GM12878 (cell line): ENCODE measurements around the gene PLA2G10. TPM values are rescaled to one million over a fixed set of nuclear protein-coding genes. Genes with fewer than 3 reads are reported as not detected.

Source experiments
- BCL11A ChIP-seq: IDR thresholded peaks from 2 replicates; pipeline ENCODE4 v1.6.1; 2011; ENCODE audit warnings: low read depth, low read length
- BHLHE40 ChIP-seq, 2 experiments: fragments of 450-650 bp in 1 of 2; IDR thresholded peaks; 2 replicates each; pipeline ENCODE4 v1.6.1; 2011 to 2017; ENCODE audit warnings: low read depth in 2 of 2, borderline replicate concordance in 1 of 2, improper control_type of control experiment in 1 of 2, low read length in 1 of 2, mild to moderate bottlenecking in 1 of 2
- CBX3 ChIP-seq: fragments of 200-600 bp; sonication (generic); IDR thresholded peaks from 2 replicates; pipeline ENCODE4 v1.6.1; 2016; ENCODE audit warnings: low read depth, borderline replicate concordance
- CHD1 ChIP-seq: IDR thresholded peaks from 2 replicates; pipeline ENCODE4 v1.6.1; 2012; ENCODE audit warnings: low read depth, low read length, improper control_type of control experiment
- CHD4 ChIP-seq: fragments of 200-600 bp; sonication (generic); IDR thresholded peaks from 2 replicates; pipeline ENCODE4 v1.6.1; 2016; ENCODE audit warnings: mild to moderate bottlenecking
- E2F8 ChIP-seq: fragments of 450-650 bp; IDR thresholded peaks from 2 replicates; pipeline ENCODE4 v1.6.1; 2018; ENCODE audit warnings: mild to moderate bottlenecking, low read depth, moderate library complexity; ENCODE audit not compliant: partially characterized antibody
- EGR1 ChIP-seq, 2 experiments: IDR thresholded peaks; 1 replicate in 1 of 2; 2 replicates in 1 of 2; pipeline ENCODE4 v1.6.1; 2011 to 2012; ENCODE audit warnings: low read depth in 2 of 2, low read length in 2 of 2, borderline replicate concordance in 1 of 2, mild to moderate bottlenecking in 1 of 2, moderate library complexity in 1 of 2
- ELK1 ChIP-seq: IDR thresholded peaks from 2 replicates; pipeline ENCODE4 v1.6.1; 2012; ENCODE audit warnings: low read depth, low read length, improper control_type of control experiment
- EP300 ChIP-seq, 2 experiments: fragments of 150-350 bp in 1 of 2; IDR thresholded peaks; 2 replicates each; pipeline ENCODE4 v1.6.1; 2011 to 2012; ENCODE audit warnings: low read depth in 2 of 2, low read length in 2 of 2, borderline replicate concordance in 1 of 2, improper control_type of control experiment in 1 of 2, inconsistent platforms in 1 of 2; ENCODE audit not compliant: control insufficient read depth in 1 of 2
- JUNB ChIP-seq: IDR thresholded peaks from 2 replicates; pipeline ENCODE4 v1.6.1; 2016; ENCODE audit warnings: antibody characterized with exemption, mild to moderate bottlenecking
- MEF2A ChIP-seq: IDR thresholded peaks from 2 replicates; pipeline ENCODE4 v1.6.1; 2011; ENCODE audit warnings: low read depth, mild to moderate bottlenecking, low read length, moderate library complexity; ENCODE audit not compliant: insufficient read depth
- MTA3 ChIP-seq: IDR thresholded peaks from 2 replicates; pipeline ENCODE4 v1.6.1; 2012; ENCODE audit warnings: low read length, inconsistent platforms, borderline replicate concordance
- MYB ChIP-seq: fragments of 150-350 bp; IDR thresholded peaks from 2 replicates; pipeline ENCODE4 v1.6.1; 2014; ENCODE audit warnings: mild to moderate bottlenecking, low read depth, low read length, borderline replicate concordance
- NFYB ChIP-seq: IDR thresholded peaks from 2 replicates; pipeline ENCODE4 v1.6.1; 2011; ENCODE audit warnings: low read depth, mild to moderate bottlenecking, low read length, improper control_type of control experiment, moderate library complexity; ENCODE audit not compliant: insufficient read depth
- PAX5 ChIP-seq: IDR thresholded peaks from 2 replicates; pipeline ENCODE4 v1.6.1; 2011; ENCODE audit warnings: low read depth, low read length, borderline replicate concordance
- PAX8 ChIP-seq: fragments of 450-650 bp; IDR thresholded peaks from 2 replicates; pipeline ENCODE4 v1.6.1; 2017; ENCODE audit warnings: mild to moderate bottlenecking, moderate library complexity
- PRDM15 ChIP-seq: fragments of 450-650 bp; formaldehyde crosslinking; IDR thresholded peaks from 2 replicates; pipeline ENCODE4 v1.4.0; 2020; ENCODE audit warnings: mild to moderate bottlenecking, moderate library complexity
- SIX5 ChIP-seq: IDR thresholded peaks from 2 replicates; pipeline ENCODE4 v1.6.1; 2011; ENCODE audit warnings: mild to moderate bottlenecking, low read depth, low read length, moderate library complexity; ENCODE audit not compliant: severe bottlenecking
- SMAD5 ChIP-seq: IDR thresholded peaks from 2 replicates; pipeline ENCODE4 v1.6.1; 2016; ENCODE audit warnings: antibody characterized with exemption, low read depth
- SUZ12 ChIP-seq: fragments of 200-600 bp; sonication (generic); IDR thresholded peaks from one replicate; pipeline ENCODE4 v1.6.1; 2018; ENCODE audit warnings: antibody characterized with exemption, mild to moderate bottlenecking; ENCODE audit not compliant: unreplicated experiment
- YBX1 ChIP-seq: fragments of 450-650 bp; IDR thresholded peaks from 2 replicates; pipeline ENCODE4 v1.6.1; 2016; ENCODE audit warnings: antibody characterized with exemption
- polyA plus RNA-seq, 11 experiments: library from polyadenylated mRNA; depleted of rRNA in 4 of 11; unstranded in 6 of 11; stranded (reverse) in 5 of 11; fragments of >200 nt; fragmentation: Nextera tagmentation in 4 of 11; fragmentation: Illumina TruSeq in 1 of 11; extraction: Ambion mirVana in 4 of 11; extraction: Trizol in 1 of 11; gene quantifications; 1 replicate in 1 of 11; 2 replicates in 10 of 11; pipeline versions ENCODE4 v1.2.1 to v1.2.3, GENCODE V29; 2011 to 2016; ENCODE audit warnings: inconsistent platforms in 2 of 11, missing spikeins in 2 of 11, low read depth in 1 of 11
- total RNA-seq, 4 experiments: library from RNA; depleted of rRNA in 3 of 4; stranded (reverse); fragments of >200 nt in 3 of 4; fragmentation: Illumina TruSeq in 1 of 4; extraction: Trizol in 1 of 4; gene quantifications; 2 replicates each; pipeline versions ENCODE4 v1.2.1 to v1.2.3, GENCODE V29; 2013 to 2021
- TF ChIP-seq, protein P1 (sequence below): IDR thresholded peaks from 2 replicates; pipeline ENCODE4 v1.6.1; 2012; ENCODE audit warnings: low read length, inconsistent platforms

Gene PLA2G10
- total and polyA plus RNA-seq, 10 of the 15 experiments (the other 5 are each of a cell fraction or from before 2014, with no cell fraction given) = not detected

DNA sequence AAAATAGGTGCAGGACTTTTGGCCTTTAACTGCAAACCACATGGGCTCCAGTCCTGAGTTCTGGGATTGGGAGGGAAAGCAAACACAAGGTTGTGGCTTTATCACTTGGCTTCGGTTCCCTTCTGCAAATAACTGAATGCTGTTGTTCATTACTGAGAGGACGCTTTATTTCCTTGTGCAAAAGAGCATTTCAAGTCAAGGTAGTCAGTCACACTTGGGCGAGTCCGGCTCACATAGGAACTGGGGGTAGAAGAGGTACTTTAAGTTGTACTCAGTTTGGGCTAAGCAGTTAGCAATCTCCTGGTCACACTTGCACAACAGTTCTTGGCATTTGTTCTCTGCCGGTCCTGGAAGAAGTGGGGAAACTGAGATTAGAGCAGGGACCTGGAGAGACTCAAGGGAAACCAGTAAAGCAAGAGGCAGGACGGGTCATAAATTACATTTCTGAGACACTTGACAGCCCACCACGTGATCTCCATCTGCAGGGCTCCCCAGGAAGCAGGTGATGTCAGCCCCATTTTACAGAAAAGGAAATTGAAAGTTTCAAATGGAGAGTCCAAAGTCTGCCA, 21.6 kb downstream of the PLA2G10 start (continued):
- TF ChIP-seq NFYB (no peak), PAX5 (peak; percentile 88), CHD4 (no peak), MEF2A (no peak), PRDM15 (CRISPR knock-in tag) (no peak), BHLHE40 (IDR thresholded peaks at IDR 0.05; ENCODE audit: borderline replicate concordance in 1 of 2, low read depth in 2 of 2, low read length in 1 of 2) (peak; percentile 66 to 81), CHD1 (no peak), YBX1 (no peak), EP300 (IDR thresholded peaks at IDR 0.05; ENCODE audit: borderline replicate concordance in 1 of 2, control insufficient read depth in 1 of 2, low read depth in 2 of 2, low read length in 2 of 2) (peak in 1 of 2 experiments; percentile 23; a peak in 1 of 4 replicates), ELK1 (no peak), E2F8 (peak; percentile 19), SIX5 (no peak), CBX3 (no peak), JUNB (peak; percentile 29; the same call in 1 of the 2 replicates), MYB (no peak), SUZ12 (no peak), PAX8 (no peak), BCL11A (0 out of 2 replicates have a peak, but pooled peaks have one; percentile 4), EGR1 (IDR thresholded peaks at IDR 0.05; ENCODE audit: borderline replicate concordance in 1 of 2, low read depth in 2 of 2, low read length in 2 of 2) (no peak), SMAD5 (no peak), MTA3 (no peak)
- TF ChIP-seq, protein P1, sequence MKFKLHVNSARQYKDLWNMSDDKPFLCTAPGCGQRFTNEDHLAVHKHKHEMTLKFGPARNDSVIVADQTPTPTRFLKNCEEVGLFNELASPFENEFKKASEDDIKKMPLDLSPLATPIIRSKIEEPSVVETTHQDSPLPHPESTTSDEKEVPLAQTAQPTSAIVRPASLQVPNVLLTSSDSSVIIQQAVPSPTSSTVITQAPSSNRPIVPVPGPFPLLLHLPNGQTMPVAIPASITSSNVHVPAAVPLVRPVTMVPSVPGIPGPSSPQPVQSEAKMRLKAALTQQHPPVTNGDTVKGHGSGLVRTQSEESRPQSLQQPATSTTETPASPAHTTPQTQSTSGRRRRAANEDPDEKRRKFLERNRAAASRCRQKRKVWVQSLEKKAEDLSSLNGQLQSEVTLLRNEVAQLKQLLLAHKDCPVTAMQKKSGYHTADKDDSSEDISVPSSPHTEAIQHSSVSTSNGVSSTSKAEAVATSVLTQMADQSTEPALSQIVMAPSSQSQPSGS = peak; percentile 56
